ENCODE data around the gene CENPO.

DNA sequence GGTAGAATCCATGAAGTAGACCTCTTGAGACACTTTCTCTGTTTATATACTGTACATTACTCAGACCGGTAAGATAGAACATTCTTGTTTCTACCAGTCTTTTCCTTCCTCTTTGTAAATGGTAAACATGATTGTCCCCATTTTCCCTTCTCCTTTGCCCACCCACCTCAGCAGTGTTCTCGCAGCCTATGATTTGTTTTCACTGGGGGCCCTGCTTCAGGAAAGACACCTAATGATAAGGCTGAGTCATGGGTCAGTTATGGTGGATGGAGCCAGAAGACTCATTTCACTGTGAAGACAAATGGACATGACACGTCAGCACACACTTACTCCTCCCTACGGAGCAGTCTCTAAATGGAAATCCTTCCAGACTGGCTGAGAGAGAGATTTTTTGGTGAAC is 23.7 kb downstream of the CENPO start:
- TF ChIP-seq, protein P1, sequence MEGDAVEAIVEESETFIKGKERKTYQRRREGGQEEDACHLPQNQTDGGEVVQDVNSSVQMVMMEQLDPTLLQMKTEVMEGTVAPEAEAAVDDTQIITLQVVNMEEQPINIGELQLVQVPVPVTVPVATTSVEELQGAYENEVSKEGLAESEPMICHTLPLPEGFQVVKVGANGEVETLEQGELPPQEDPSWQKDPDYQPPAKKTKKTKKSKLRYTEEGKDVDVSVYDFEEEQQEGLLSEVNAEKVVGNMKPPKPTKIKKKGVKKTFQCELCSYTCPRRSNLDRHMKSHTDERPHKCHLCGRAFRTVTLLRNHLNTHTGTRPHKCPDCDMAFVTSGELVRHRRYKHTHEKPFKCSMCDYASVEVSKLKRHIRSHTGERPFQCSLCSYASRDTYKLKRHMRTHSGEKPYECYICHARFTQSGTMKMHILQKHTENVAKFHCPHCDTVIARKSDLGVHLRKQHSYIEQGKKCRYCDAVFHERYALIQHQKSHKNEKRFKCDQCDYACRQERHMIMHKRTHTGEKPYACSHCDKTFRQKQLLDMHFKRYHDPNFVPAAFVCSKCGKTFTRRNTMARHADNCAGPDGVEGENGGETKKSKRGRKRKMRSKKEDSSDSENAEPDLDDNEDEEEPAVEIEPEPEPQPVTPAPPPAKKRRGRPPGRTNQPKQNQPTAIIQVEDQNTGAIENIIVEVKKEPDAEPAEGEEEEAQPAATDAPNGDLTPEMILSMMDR (IDR thresholded peaks at IDR 0.05; ENCODE audit: low read length), result no peak
- TF ChIP-seq EZH2 (optimal IDR thresholded peaks at IDR 0.05; ENCODE audit: low read depth, low read length), result no peak
- no peak for TF ChIP-seq EZH2phosphoT487 (IDR thresholded peaks at IDR 0.05; ENCODE audit: low read length)
